Stomach smooth muscle (tissue), 2 donors: ENCODE data around the gene BAX.
A peak's percentile ranks its signal among the peaks of the same experiment; 100 is the strongest.

Source experiments
- H3K27ac ChIP-seq: one replicate; pipeline ENCODE4 v1.7.0; 2013; ENCODE audit warnings: mild to moderate bottlenecking, low read length, inconsistent platforms
- H3K27me3 ChIP-seq, 2 donors: one replicate each; pipeline ENCODE4 v1.7.0; 2013; ENCODE audit warnings: low read length in 2 of 2; ENCODE audit not compliant: insufficient read depth in 2 of 2, control insufficient read depth in 1 of 2
- H3K36me3 ChIP-seq, 2 donors: one replicate each; pipeline ENCODE4 v1.7.0; 2013; ENCODE audit warnings: low read length in 2 of 2; ENCODE audit not compliant: control insufficient read depth in 2 of 2, insufficient read depth in 2 of 2
- H3K4me1 ChIP-seq: one replicate; pipeline ENCODE4 v1.7.0; 2013; ENCODE audit warnings: low read length; ENCODE audit not compliant: control insufficient read depth, insufficient read depth
- H3K4me3 ChIP-seq, 2 donors: one replicate each; pipeline ENCODE4 v1.7.0; 2013; ENCODE audit warnings: low read length in 2 of 2
- H3K9ac ChIP-seq, 2 donors: one replicate each; pipeline ENCODE4 v1.7.0; 2013; ENCODE audit warnings: low read length in 2 of 2, mild to moderate bottlenecking in 1 of 2
- H3K9me3 ChIP-seq, 2 donors: one replicate each; pipeline ENCODE4 v1.7.0; 2013; ENCODE audit warnings: low read length in 2 of 2; ENCODE audit not compliant: control insufficient read depth in 2 of 2
- donor health status: healthy.
- donor health status: Pancreatic carcinoma.

BAX gene

GRCh38 chr19:48988860-48989259 lies 34.2 kb downstream of the BAX start:
- no peaks in the 10 kb centered on the region for H3K27me3 ChIP-seq
- no peak overlapping the region for H3K9ac ChIP-seq
- H3K27ac ChIP-seq = no peak overlapping the region
- no peak overlapping the region for H3K4me3 ChIP-seq
- peaks cover 28% of the 10 kb centered on the region for H3K4me1 ChIP-seq
- peaks cover 24 to 33% of the 10 kb centered on the region in 2 donors for H3K36me3 ChIP-seq
- H3K9me3 ChIP-seq = no peaks in the 10 kb centered on the region

- Histone ChIP-seq H3K4me3 (no peak overlapping the region), H3K36me3 (peaks cover 21 to 30% of the 10 kb centered on the region in 2 donors), H3K4me1 (peaks cover 36% of the 10 kb centered on the region), H3K27ac (no peak overlapping the region), H3K9ac (no peak overlapping the region), H3K27me3 (no peaks in the 10 kb centered on the region), H3K9me3 (no peaks in the 10 kb centered on the region)
Measured at GRCh38 chr19:48989701-48990291, 35.1 kb downstream of the BAX start.

- Histone ChIP-seq H3K9me3 (no peaks in the 10 kb centered on the region), H3K4me3 (no peak overlapping the region), H3K9ac (peak overlapping the region in 1 of 2 donors; percentile 36), H3K4me1 (peaks cover 39% of the 10 kb centered on the region), H3K27ac (no peak overlapping the region), H3K27me3 (no peaks in the 10 kb centered on the region), H3K36me3 (peaks cover 15 to 24% of the 10 kb centered on the region in 2 donors)
Measured at GRCh38 chr19:48990400-48990799, 35.7 kb downstream of the BAX start.

GRCh38 chr19:48991011-48991609 lies 36.4 kb downstream of the BAX start:
- peak overlapping the region; percentile 42 to 93 for H3K9ac ChIP-seq
- peak overlapping the region in 1 of 2 donors; percentile 99 for H3K4me3 ChIP-seq
- H3K4me1 ChIP-seq = peaks cover 39% of the 10 kb centered on the region
- no peaks in the 10 kb centered on the region for H3K9me3 ChIP-seq
- peak overlapping the region; percentile 92 for H3K27ac ChIP-seq
- no peaks in the 10 kb centered on the region for H3K27me3 ChIP-seq
- peaks cover 8 to 16% of the 10 kb centered on the region in 2 donors for H3K36me3 ChIP-seq

GRCh38 chr19:48991873-48992580 lies 37.4 kb downstream of the BAX start:
- H3K4me3 ChIP-seq = peak overlapping the region; percentile 97 to 99
- H3K27ac ChIP-seq = peak overlapping the region; percentile 92
- H3K9ac ChIP-seq = peak overlapping the region; percentile 93 to 95
- H3K4me1 ChIP-seq = peaks cover 39% of the 10 kb centered on the region
- H3K27me3 ChIP-seq = no peaks in the 10 kb centered on the region
- H3K9me3 ChIP-seq = no peaks in the 10 kb centered on the region
- peaks cover 1 to 14% of the 10 kb centered on the region in 2 donors for H3K36me3 ChIP-seq

- Histone ChIP-seq H3K27ac (peak overlapping the region; percentile 92), H3K9ac (peak overlapping the region; percentile 93 to 95), H3K36me3 (peaks cover 0 to 12% of the 10 kb centered on the region in 2 donors), H3K9me3 (no peaks in the 10 kb centered on the region), H3K27me3 (no peaks in the 10 kb centered on the region), H3K4me3 (peak overlapping the region; percentile 97 to 99), H3K4me1 (peaks cover 39% of the 10 kb centered on the region)
Measured at GRCh38 chr19:48992581-48993174, 38.0 kb downstream of the BAX start.

GRCh38 chr19:48993175-48994034 lies 38.7 kb downstream of the BAX start, which contains the start of the genes GYS1 and RUVBL2:
TSS of gene GYS1 (minus strand) at chr19:48993309. CDS start at chr19:48993112, 197 bp downstream.
TSS of gene RUVBL2 (plus strand) at chr19:48993887. CDS start at chr19:48993912, 25 bp downstream.
- peak within 1 kb of the TSS; percentile 92 for H3K27ac ChIP-seq
- H3K4me3 ChIP-seq = peak within 1 kb of the TSS; percentile 97 to 99
- peak within 1 kb of the TSS; percentile 94 to 95 for H3K9ac ChIP-seq
- H3K27me3 ChIP-seq = no peaks in the 10 kb centered on the region
- H3K4me1 ChIP-seq = peaks cover 39% of the 10 kb centered on the region
- peaks cover 0 to 7% of the 10 kb centered on the region in 2 donors for H3K36me3 ChIP-seq
- no peaks in the 10 kb centered on the region for H3K9me3 ChIP-seq

GRCh38 chr19:48994035-48994386 lies 39.3 kb downstream of the BAX start:
- Histone ChIP-seq H3K9ac (peak overlapping the region; percentile 89 to 94), H3K9me3 (no peaks in the 10 kb centered on the region), H3K27ac (peak overlapping the region; percentile 92), H3K4me1 (peaks cover 39% of the 10 kb centered on the region), H3K36me3 (peaks cover 0 to 2% of the 10 kb centered on the region in 2 donors), H3K27me3 (no peaks in the 10 kb centered on the region), H3K4me3 (peak overlapping the region; percentile 97 to 99)

- peaks cover 10% of the 10 kb centered on the region for H3K4me1 ChIP-seq
- H3K9me3 ChIP-seq = no peaks in the 10 kb centered on the region
- H3K4me3 ChIP-seq = no peak overlapping the region
- H3K27ac ChIP-seq = no peak overlapping the region
- H3K27me3 ChIP-seq = no peaks in the 10 kb centered on the region
- no peak overlapping the region for H3K9ac ChIP-seq
- peaks cover 0 to 2% of the 10 kb centered on the region in 2 donors for H3K36me3 ChIP-seq
Measured at GRCh38 chr19:48997972-48998371, 43.3 kb downstream of the BAX start.
